H1 (cell line): ENCODE measurements around the gene SLC16A6. TPM values are rescaled to one million over a fixed set of nuclear protein-coding genes. Genes with fewer than 3 reads are reported as not detected.
"Not testable (repeated sequence)": the region's sequence is repeated elsewhere in the genome, so short reads cannot be mapped to it uniquely, and the experiment has no call there.

Experiments used
- CTCF ChIA-PET: fragments of 300-600 bp; sonication (Branson Sonifier 250); formaldehyde crosslinking; loops from one replicate; lab custom pipeline; 2021; ENCODE audit not compliant: partially characterized antibody; lab: Charles Lee
- POLR2A ChIA-PET: fragments of 300-600 bp; sonication (Branson Sonifier 250); formaldehyde crosslinking; loops from one replicate; lab custom pipeline; 2021; ENCODE audit warnings: inconsistent platforms; ENCODE audit not compliant: partially characterized antibody; lab: Charles Lee
- DNase-seq, 2 experiments: peaks; one replicate each; pipeline versions ENCODE4 v3.0.0 to v3.0.0-alpha.2; 2010 to 2022; ENCODE audit warnings: low spot score in 2 of 2, low read depth in 1 of 2, mixed read lengths in 1 of 2
- FAIRE-seq: peaks from 2 replicates; lab custom pipeline; 2011; peaks lifted over from hg19 to GRCh38; lab: Jason Lieb, UNC
- H2AFZ ChIP-seq: 2 replicates; pipeline ENCODE4 v1.8.1; 2012; ENCODE audit warnings: low read length, inconsistent platforms
- H2AK5ac ChIP-seq: 2 replicates; pipeline ENCODE4 v1.6.1; 2013; ENCODE audit warnings: low read depth, low read length
- H2BK120ac ChIP-seq: replicated peaks from 2 replicates; pipeline ENCODE3; 2013; ENCODE audit warnings: low read depth, low read length, inconsistent platforms
- H2BK12ac ChIP-seq: 2 replicates; pipeline ENCODE4 v1.6.1; 2013; ENCODE audit warnings: low read depth, low read length
- H2BK15ac ChIP-seq: 2 replicates; pipeline ENCODE4 v1.6.1; 2013; ENCODE audit warnings: low read length
- H2BK20ac ChIP-seq: 2 replicates; pipeline ENCODE4 v1.6.1; 2013; ENCODE audit warnings: low read length
- H2BK5ac ChIP-seq: 2 replicates; pipeline ENCODE4 v1.6.1; 2013; ENCODE audit warnings: low read depth, low read length
- H3K14ac ChIP-seq: 2 replicates; pipeline ENCODE4 v1.6.1; 2013; ENCODE audit warnings: inconsistent platforms; ENCODE audit not compliant: insufficient read length
- H3K18ac ChIP-seq: 2 replicates; pipeline ENCODE4 v1.6.1; 2013; ENCODE audit warnings: low read length; ENCODE audit errors: extremely low read depth
- H3K23ac ChIP-seq: 2 replicates; pipeline ENCODE4 v1.6.1; 2013; ENCODE audit warnings: inconsistent platforms; ENCODE audit not compliant: insufficient read length
- H3K23me2 ChIP-seq: 2 replicates; pipeline ENCODE4 v1.6.1; 2013; ENCODE audit warnings: low read depth, low read length
- H3K27ac ChIP-seq: 2 replicates; pipeline ENCODE4 v1.6.1; 2011; ENCODE audit warnings: low read depth, low read length, inconsistent platforms
- H3K27me3 ChIP-seq, 4 experiments: replicated peaks in 1 of 4; 1 replicate in 1 of 4; 2 replicates in 3 of 4; pipeline versions ENCODE4 v1.6.1 to v1.8.1; 2011 to 2013; ENCODE audit warnings: low read length in 3 of 4, mild to moderate bottlenecking in 3 of 4, inconsistent platforms in 2 of 4, mixed read lengths in 2 of 4, moderate library complexity in 1 of 4; ENCODE audit not compliant: control insufficient read depth in 3 of 4, insufficient read depth in 3 of 4; ENCODE audit errors: extremely low read depth in 1 of 4
- H3K36me3 ChIP-seq, 4 experiments: 2 replicates each; pipeline versions ENCODE4 v1.6.1 to v1.8.1; 2011 to 2013; ENCODE audit warnings: mild to moderate bottlenecking in 4 of 4, low read length in 3 of 4, moderate library complexity in 2 of 4, control low read depth in 1 of 4, inconsistent platforms in 1 of 4; ENCODE audit not compliant: insufficient read depth in 4 of 4, control insufficient read depth in 2 of 4
- H3K4ac ChIP-seq: replicated peaks from 2 replicates; pipeline ENCODE3; 2013; ENCODE audit warnings: low read length, low read depth, mixed read lengths, inconsistent platforms; ENCODE audit not compliant: insufficient read length
- H3K4me1 ChIP-seq, 4 experiments: replicated peaks in 1 of 4; 1 replicate in 1 of 4; 2 replicates in 3 of 4; pipeline versions ENCODE4 v1.6.1 to v1.8.1; 2011 to 2013; ENCODE audit warnings: low read length in 3 of 4, inconsistent platforms in 2 of 4, mixed read lengths in 1 of 4; ENCODE audit not compliant: insufficient read depth in 4 of 4, control insufficient read depth in 3 of 4
- H3K4me2 ChIP-seq, 2 experiments: 2 replicates each; pipeline versions ENCODE4 v1.6.1 to v1.8.1; 2011 to 2013; ENCODE audit warnings: low read depth in 2 of 2, low read length in 2 of 2, control low read depth in 1 of 2, inconsistent platforms in 1 of 2, mild to moderate bottlenecking in 1 of 2; ENCODE audit not compliant: insufficient read depth in 1 of 2
- H3K4me3 ChIP-seq, 4 experiments: fragments of 200-600, 300-600 bp in 1 of 4; sonication (generic), shearing (Covaris generic), sonication (Bioruptor Twin) in 1 of 4; 2 replicates each; pipeline versions ENCODE4 v1.5.1 to v1.8.1; 2011 to 2016; ENCODE audit warnings: low read length in 4 of 4, low read depth in 3 of 4, control low read depth in 2 of 4, inconsistent platforms in 2 of 4, mild to moderate bottlenecking in 2 of 4, mixed read lengths in 1 of 4, moderate library complexity in 1 of 4; ENCODE audit not compliant: insufficient read depth in 2 of 4; ENCODE audit errors: extremely low read depth in 1 of 4
- H3K56ac ChIP-seq: replicated peaks from 2 replicates; pipeline ENCODE3; 2013; ENCODE audit warnings: low read depth, mild to moderate bottlenecking, mixed read lengths, low read length, inconsistent platforms; ENCODE audit not compliant: insufficient read length
- H3K79me1 ChIP-seq: 2 replicates; pipeline ENCODE4 v1.6.1; 2013; ENCODE audit warnings: low read depth, low read length, control low read depth
- H3K79me2 ChIP-seq, 2 experiments: 2 replicates each; pipeline versions ENCODE4 v1.6.1 to v1.8.1; 2012 to 2013; ENCODE audit warnings: low read length in 2 of 2, mild to moderate bottlenecking in 2 of 2, inconsistent platforms in 1 of 2; ENCODE audit not compliant: insufficient read depth in 2 of 2, control insufficient read depth in 1 of 2
- H3K9ac ChIP-seq, 4 experiments: replicated peaks in 1 of 4; 1 replicate in 1 of 4; 2 replicates in 3 of 4; pipeline versions ENCODE4 v1.6.1 to v1.8.1; 2011 to 2013; ENCODE audit warnings: low read depth in 3 of 4, low read length in 3 of 4, control low read depth in 2 of 4, mild to moderate bottlenecking in 2 of 4, moderate library complexity in 2 of 4, inconsistent platforms in 1 of 4; ENCODE audit errors: extremely low read depth in 1 of 4
- H3K9me3 ChIP-seq, 2 experiments: 2 replicates each; pipeline versions ENCODE4 v1.6.1 to v1.8.1; 2012 to 2013; ENCODE audit warnings: mild to moderate bottlenecking in 2 of 2, moderate library complexity in 2 of 2, control low read depth in 1 of 2, inconsistent platforms in 1 of 2, low read depth in 1 of 2, low read length in 1 of 2, mixed read lengths in 1 of 2; ENCODE audit not compliant: insufficient read depth in 2 of 2
- H4K20me1 ChIP-seq, 2 experiments: replicated peaks in 1 of 2; 2 replicates each; pipeline versions ENCODE3 to v1.8.1; 2011 to 2013; ENCODE audit warnings: inconsistent platforms in 2 of 2, low read length in 2 of 2, mild to moderate bottlenecking in 1 of 2; ENCODE audit not compliant: insufficient read depth in 2 of 2, control insufficient read depth in 1 of 2
- H4K5ac ChIP-seq: 2 replicates; pipeline ENCODE4 v1.6.1; 2013; ENCODE audit warnings: low read length, low read depth, mixed read lengths, inconsistent platforms; ENCODE audit not compliant: insufficient read length
- H4K8ac ChIP-seq: 2 replicates; pipeline ENCODE4 v1.8.0; 2013; ENCODE audit warnings: mild to moderate bottlenecking, moderate library complexity, low read length, inconsistent platforms; ENCODE audit not compliant: insufficient read depth; ENCODE audit errors: extremely low read depth
- H4K91ac ChIP-seq: replicated peaks from 2 replicates; pipeline ENCODE3; 2013; ENCODE audit warnings: low read length, mixed read lengths, inconsistent platforms; ENCODE audit not compliant: insufficient read length
- POLR2A ChIP-seq, 2 experiments: IDR thresholded peaks; 1 replicate in 1 of 2; 2 replicates in 1 of 2; pipeline ENCODE4 v1.6.1; 2011; ENCODE audit warnings: low read depth in 2 of 2, low read length in 2 of 2, mild to moderate bottlenecking in 2 of 2; ENCODE audit errors: control extremely low read depth in 1 of 2
- TBP ChIP-seq: IDR thresholded peaks from 2 replicates; pipeline ENCODE4 v1.6.1; 2011; ENCODE audit warnings: low read depth, low read length, improper control_type of control experiment
- WGBS, 2 experiments: shearing (Covaris generic) in 1 of 2; methylation state at CpG; one replicate each; pipeline versions ENCODE4 v1.1.6 to v1.1.7; 2013 to 2015; ENCODE audit warnings: low lambda C conversion rate in 2 of 2, mixed read lengths in 2 of 2, inconsistent platforms in 1 of 2, low coverage in 1 of 2, missing lambda C conversion rate in 1 of 2; ENCODE audit not compliant: insufficient replicate concordance in 2 of 2, insufficient coverage in 1 of 2, insufficient read length in 1 of 2; ENCODE audit errors: extremely low coverage in 1 of 2, missing lambda C conversion rate in 1 of 2; 5-methylcytosine and 5-hydroxymethylcytosine counted together
- polyA plus RNA-seq, 7 experiments: library from polyadenylated mRNA; depleted of rRNA in 3 of 7; stranded (reverse) in 5 of 7; unstranded in 2 of 7; fragments of >200 nt in 5 of 7; fragments of 200-250 nt in 2 of 7; gene quantifications; 1 replicate in 5 of 7; 2 replicates in 1 of 7; 4 replicates in 1 of 7; pipeline versions ENCODE4 v1.2.1 to v1.2.3, GENCODE V29; 2011 to 2013; ENCODE audit warnings: missing spikeins in 2 of 7, mixed read lengths in 2 of 7
- total RNA-seq: library from RNA; stranded (reverse); fragmentation: NEBNext Ultra II Directional; extraction: Animal tissue kit (Norgen Biotek cat#: 25700); gene quantifications from 2 replicates; pipeline ENCODE4 v1.2.1, GENCODE V29; 2021
- TF ChIP-seq, protein P1 (sequence below): IDR thresholded peaks from 2 replicates; pipeline ENCODE4 v1.6.1; 2012; ENCODE audit warnings: inconsistent platforms

SLC16A6 gene
- total and polyA plus RNA-seq, 2 of the 8 experiments (the other 6 are each of a cell fraction or from before 2014, with no cell fraction given): 0.17 to 0.22 TPM

DNA sequence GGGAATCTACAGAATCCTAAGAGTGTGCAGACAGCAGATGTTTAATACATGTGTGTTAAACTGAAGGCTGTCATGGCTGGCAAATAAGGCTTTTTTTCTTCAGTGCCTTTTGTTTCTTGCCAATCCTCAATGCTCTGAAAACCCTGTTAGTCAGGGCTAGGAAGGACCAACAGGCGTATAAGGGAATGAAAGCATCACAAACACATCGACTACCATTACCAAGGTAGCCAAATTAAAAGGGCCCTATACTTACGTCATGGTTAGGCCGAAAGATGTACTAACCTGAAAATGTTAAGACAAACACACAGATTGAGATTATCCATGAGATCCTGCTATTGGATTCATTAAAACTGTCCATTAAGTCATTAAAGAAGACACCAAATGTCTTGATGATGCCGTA is 13.1 kb downstream of the SLC16A6 start (continued):
- no peak for TF ChIP-seq POLR2A (IDR thresholded peaks at IDR 0.05; ENCODE audit: control extremely low read depth in 1 of 2, low read depth in 2 of 2, low read length in 2 of 2)
- TF ChIP-seq TBP: no peak
- TF ChIP-seq, protein P1, sequence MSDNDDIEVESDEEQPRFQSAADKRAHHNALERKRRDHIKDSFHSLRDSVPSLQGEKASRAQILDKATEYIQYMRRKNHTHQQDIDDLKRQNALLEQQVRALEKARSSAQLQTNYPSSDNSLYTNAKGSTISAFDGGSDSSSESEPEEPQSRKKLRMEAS: no peak

DNA sequence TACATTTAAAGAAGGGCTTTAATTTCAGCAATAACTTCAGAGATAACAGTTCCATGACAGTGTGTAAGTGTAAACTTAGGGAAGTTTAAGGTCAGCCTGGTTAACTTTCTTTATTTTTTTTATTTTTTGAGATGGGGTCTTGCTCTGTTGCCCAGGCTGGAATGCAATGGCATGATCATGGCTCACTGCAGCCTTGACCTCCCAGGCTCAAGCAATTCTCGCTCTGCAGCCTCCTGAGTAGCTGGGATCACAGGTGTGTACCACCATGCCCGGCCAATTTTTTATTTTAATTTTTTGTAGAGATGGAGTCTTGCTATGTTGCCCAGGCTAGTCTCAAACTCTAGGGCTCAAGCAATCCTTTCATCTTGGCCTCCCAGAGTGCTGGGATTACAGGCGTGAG is 14.6 kb downstream of the SLC16A6 start:
- H4K8ac ChIP-seq, H2AK5ac ChIP-seq, H3K27ac ChIP-seq, H2AFZ ChIP-seq, H3K4me1 ChIP-seq, H3K4me3 ChIP-seq, H2BK120ac ChIP-seq, H3K4ac ChIP-seq, H3K79me2 ChIP-seq, H3K56ac ChIP-seq, DNase-seq, H3K18ac ChIP-seq, H2BK15ac ChIP-seq, H3K23ac ChIP-seq, H3K27me3 ChIP-seq, H4K20me1 ChIP-seq, H2BK5ac ChIP-seq, H3K79me1 ChIP-seq, FAIRE-seq, H4K91ac ChIP-seq, H3K36me3 ChIP-seq, H3K9me3 ChIP-seq, H2BK20ac ChIP-seq, H3K9ac ChIP-seq, H4K5ac ChIP-seq, H2BK12ac ChIP-seq, H3K4me2 ChIP-seq, H3K14ac ChIP-seq, H3K23me2 ChIP-seq: not testable (repeated sequence)
- CTCF ChIA-PET: interaction anchor here (1.2 to 1.3 kb wide), 2 partner anchors 13 to 122 kb away, joined by 3 to 5 read pairs; no protein-coding TSS in a partner anchor
- WGBS, 2 experiments: 79% methylated on average over 3 of the region's 3 CpGs; no CpG with 5 or more reads in 1 of the 2 experiments
- POLR2A ChIA-PET: interaction anchor here (0.7 kb wide), 1 partner anchor 9 kb away, joined by 7 read pairs; no protein-coding TSS in a partner anchor
